Keratinocyte (primary cell): ENCODE data around the gene CPNE1. TPM values are rescaled to one million over a fixed set of nuclear protein-coding genes. Genes with fewer than 3 reads are reported as not detected.

Source experiments
- DNase-seq: peaks from one replicate; pipeline ENCODE4 v3.0.0-alpha.2; 2011; ENCODE audit warnings: low read depth, missing footprints, low spot score
- FAIRE-seq: peaks from 2 replicates; lab custom pipeline; 2011; peaks lifted over from hg19 to GRCh38; lab: Jason Lieb, UNC
- H2AFZ ChIP-seq: 2 replicates; pipeline ENCODE4 v1.6.0; 2012; ENCODE audit warnings: low read length, control low read depth, inconsistent platforms; ENCODE audit not compliant: control insufficient read depth
- H3K27ac ChIP-seq: 2 replicates; pipeline ENCODE4 v1.5.1; 2011; ENCODE audit warnings: low read length; ENCODE audit not compliant: control insufficient read depth, insufficient read depth
- H3K27me3 ChIP-seq: 3 replicates; pipeline ENCODE4 v1.6.0; 2011; ENCODE audit warnings: low read length; ENCODE audit not compliant: control insufficient read depth, insufficient read depth; ENCODE audit errors: extremely low read depth
- H3K36me3 ChIP-seq, 2 experiments: 2 replicates in 1 of 2; 3 replicates in 1 of 2; pipeline ENCODE4 v1.5.1; 2011; ENCODE audit warnings: low read length in 2 of 2, mild to moderate bottlenecking in 1 of 2; ENCODE audit not compliant: control insufficient read depth in 2 of 2, insufficient read depth in 2 of 2; ENCODE audit errors: extremely low read depth in 1 of 2
- H3K4me1 ChIP-seq: 3 replicates; pipeline ENCODE4 v1.5.1; 2011; ENCODE audit warnings: low read length; ENCODE audit not compliant: control insufficient read depth, insufficient read depth; ENCODE audit errors: extremely low read depth
- H3K4me2 ChIP-seq: 3 replicates; pipeline ENCODE4 v1.6.0; 2011; ENCODE audit warnings: low read depth, low read length; ENCODE audit not compliant: control insufficient read depth, insufficient read depth; ENCODE audit errors: extremely low read depth
- H3K4me3 ChIP-seq, 3 experiments: fragments of 200-600 bp in 1 of 3; sonication (generic) in 1 of 3; 2 replicates in 2 of 3; 3 replicates in 1 of 3; pipeline ENCODE4 v1.5.1; 2011 to 2016; ENCODE audit warnings: low read length in 3 of 3, mild to moderate bottlenecking in 3 of 3, control low read depth in 2 of 3, inconsistent platforms in 1 of 3, low read depth in 1 of 3, mixed read lengths in 1 of 3, mixed run types in 1 of 3, moderate library complexity in 1 of 3; ENCODE audit not compliant: control insufficient read depth in 2 of 3, insufficient read depth in 2 of 3; ENCODE audit errors: extremely low read depth in 1 of 3
- H3K79me2 ChIP-seq: 2 replicates; pipeline ENCODE4 v1.6.0; 2012; ENCODE audit warnings: low read length; ENCODE audit not compliant: control insufficient read depth, insufficient read depth
- H3K9ac ChIP-seq: 3 replicates; pipeline ENCODE4 v1.6.0; 2011; ENCODE audit warnings: low read length; ENCODE audit not compliant: control insufficient read depth, insufficient read depth; ENCODE audit errors: extremely low read depth
- H3K9me1 ChIP-seq: 3 replicates; pipeline ENCODE4 v1.6.0; 2011; ENCODE audit warnings: low read length; ENCODE audit not compliant: control insufficient read depth, insufficient read depth; ENCODE audit errors: extremely low read depth
- H3K9me3 ChIP-seq: 2 replicates; pipeline ENCODE4 v1.5.1; 2012; ENCODE audit warnings: low read depth, low read length; ENCODE audit not compliant: control insufficient read depth
- H4K20me1 ChIP-seq: 3 replicates; pipeline ENCODE4 v1.6.0; 2011; ENCODE audit warnings: low read length; ENCODE audit not compliant: control insufficient read depth, insufficient read depth; ENCODE audit errors: extremely low read depth
- EZH2 ChIP-seq: IDR thresholded peaks from one replicate; pipeline ENCODE4 v1.6.1; 2012; ENCODE audit warnings: inconsistent platforms, mild to moderate bottlenecking, low read length, moderate library complexity
- dilution Hi-C: fragments of 300-500 bp; cut with MboI; formaldehyde crosslinking; loops from one replicate; pipeline ENCODE4 v1.7.0; 2020; ENCODE audit warnings: low sequenced_read_pairs; ENCODE audit not compliant: extremely low pct_ligation_motif_present
- polyA plus RNA-seq, 5 experiments: library from polyadenylated mRNA; depleted of rRNA in 3 of 5; stranded (reverse) in 3 of 5; stranded (forward) in 1 of 5; unstranded in 1 of 5; fragments of >200 nt; gene quantifications; 1 replicate in 1 of 5; 2 replicates in 3 of 5; 3 replicates in 1 of 5; pipeline versions ENCODE4 v1.2.1 to v1.2.3, GENCODE V29; 2011 to 2012; ENCODE audit warnings: missing spikeins in 2 of 5, low read depth in 1 of 5, low replicate concordance in 1 of 5
- TF ChIP-seq, protein P1 (sequence below), 3 experiments: IDR thresholded peaks in 1 of 3; conservative IDR thresholded peaks in 1 of 3; optimal IDR thresholded peaks in 1 of 3; 2 replicates in 2 of 3; 3 replicates in 1 of 3; pipeline versions ENCODE3 to v1.5.1; 2011; ENCODE audit warnings: low read length in 3 of 3, mild to moderate bottlenecking in 3 of 3, moderate library complexity in 2 of 3, control low read depth in 1 of 3, inconsistent platforms in 1 of 3; ENCODE audit not compliant: insufficient read depth in 2 of 3; ENCODE audit errors: extremely low read depth in 1 of 3

The CPNE1 gene
- polyA plus RNA-seq, 1 donor (not counting 4 experiments of a cell fraction or from before 2014, with no cell fraction given) = 111 TPM

DNA sequence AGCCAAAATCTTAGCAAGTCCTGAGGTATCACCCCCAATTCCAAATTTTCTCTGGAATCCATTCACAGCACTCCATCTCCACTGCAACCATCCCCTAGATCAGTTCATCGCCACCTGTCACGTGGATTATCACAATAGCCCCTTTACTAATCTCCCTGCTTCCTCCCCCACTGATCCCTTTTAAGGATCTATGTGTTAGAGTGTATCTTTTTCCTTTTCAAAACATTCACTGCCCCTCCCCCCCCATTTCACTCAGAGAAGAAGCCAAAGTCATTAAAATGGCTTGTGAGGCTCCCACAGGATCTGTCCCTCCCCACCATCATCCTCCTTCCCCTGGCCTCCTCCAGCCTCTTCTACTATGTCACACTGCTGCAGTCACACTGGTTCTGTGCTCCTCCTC lies 67.5 kb downstream of the CPNE1 start:
- Histone ChIP-seq H3K79me2 (no peaks in the 10 kb centered on the region), H3K9me3 (no peaks in the 10 kb centered on the region), H2AFZ (no peak overlapping the region), H3K4me2 (no peak overlapping the region), H3K9me1 (no peaks in the 10 kb centered on the region), H3K27ac (no peak overlapping the region), H3K9ac (no peak overlapping the region), H3K4me3 (no peak overlapping the region), H3K4me1 (peaks cover 15% of the 10 kb centered on the region), H4K20me1 (no peaks in the 10 kb centered on the region), H3K27me3 (peaks cover 46% of the 10 kb centered on the region), H3K36me3 (no peaks in the 10 kb centered on the region)
- dilution Hi-C loops = no loop called here
- TF ChIP-seq EZH2 = no peak
- TF ChIP-seq, protein P1, sequence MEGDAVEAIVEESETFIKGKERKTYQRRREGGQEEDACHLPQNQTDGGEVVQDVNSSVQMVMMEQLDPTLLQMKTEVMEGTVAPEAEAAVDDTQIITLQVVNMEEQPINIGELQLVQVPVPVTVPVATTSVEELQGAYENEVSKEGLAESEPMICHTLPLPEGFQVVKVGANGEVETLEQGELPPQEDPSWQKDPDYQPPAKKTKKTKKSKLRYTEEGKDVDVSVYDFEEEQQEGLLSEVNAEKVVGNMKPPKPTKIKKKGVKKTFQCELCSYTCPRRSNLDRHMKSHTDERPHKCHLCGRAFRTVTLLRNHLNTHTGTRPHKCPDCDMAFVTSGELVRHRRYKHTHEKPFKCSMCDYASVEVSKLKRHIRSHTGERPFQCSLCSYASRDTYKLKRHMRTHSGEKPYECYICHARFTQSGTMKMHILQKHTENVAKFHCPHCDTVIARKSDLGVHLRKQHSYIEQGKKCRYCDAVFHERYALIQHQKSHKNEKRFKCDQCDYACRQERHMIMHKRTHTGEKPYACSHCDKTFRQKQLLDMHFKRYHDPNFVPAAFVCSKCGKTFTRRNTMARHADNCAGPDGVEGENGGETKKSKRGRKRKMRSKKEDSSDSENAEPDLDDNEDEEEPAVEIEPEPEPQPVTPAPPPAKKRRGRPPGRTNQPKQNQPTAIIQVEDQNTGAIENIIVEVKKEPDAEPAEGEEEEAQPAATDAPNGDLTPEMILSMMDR (optimal IDR thresholded peaks at IDR 0.05 in 1 of 3, IDR thresholded peaks at IDR 0.05 in 1 of 3, conservative IDR thresholded peaks at IDR 0.05 in 1 of 3; ENCODE audit: extremely low read depth in 1 of 3, insufficient read depth in 2 of 3, low read length in 3 of 3) = no peak
- no peak for FAIRE-seq
- DNase-seq = no peak

DNA sequence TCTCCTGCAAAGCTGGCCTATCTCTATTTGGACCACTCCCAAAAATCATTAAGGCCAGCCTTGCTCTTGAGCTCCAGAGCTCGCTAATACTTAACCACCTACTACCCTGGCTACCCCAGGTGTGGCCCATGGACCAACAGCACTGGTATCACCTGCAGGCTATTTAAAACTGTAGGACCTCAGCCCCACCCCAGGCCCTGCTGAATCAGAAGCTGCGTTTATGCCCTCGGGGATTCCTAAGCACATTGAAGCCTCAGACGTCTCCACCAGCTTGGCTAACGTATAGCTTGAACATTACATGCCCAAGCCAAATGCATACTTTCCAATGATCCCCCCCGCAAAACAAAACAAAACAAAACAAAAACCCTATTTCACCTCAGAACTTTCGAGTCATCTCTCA lies 68.8 kb downstream of the CPNE1 start:
- no peak overlapping the region for H3K9ac ChIP-seq
- peaks cover 36% of the 10 kb centered on the region for H3K27me3 ChIP-seq
- H3K36me3 ChIP-seq = no peaks in the 10 kb centered on the region
- dilution Hi-C loops = no loop called here
- H3K4me2 ChIP-seq = no peak overlapping the region
- H3K9me1 ChIP-seq = no peaks in the 10 kb centered on the region
- no peaks in the 10 kb centered on the region for H4K20me1 ChIP-seq
- no peak overlapping the region for H3K27ac ChIP-seq
- DNase-seq (no peak), FAIRE-seq (no peak)
- no peaks in the 10 kb centered on the region for H3K79me2 ChIP-seq
- H3K4me1 ChIP-seq = peaks cover 10% of the 10 kb centered on the region
- TF ChIP-seq, protein P1 (optimal IDR thresholded peaks at IDR 0.05 in 1 of 3, IDR thresholded peaks at IDR 0.05 in 1 of 3, conservative IDR thresholded peaks at IDR 0.05 in 1 of 3; ENCODE audit: extremely low read depth in 1 of 3, insufficient read depth in 2 of 3, low read length in 3 of 3) = no peak
- TF ChIP-seq EZH2 = no peak
- no peak overlapping the region for H2AFZ ChIP-seq
- no peaks in the 10 kb centered on the region for H3K9me3 ChIP-seq
- H3K4me3 ChIP-seq = no peak overlapping the region
